Trophoblast cell (in vitro differentiated cells and primary cell): ENCODE measurements around the gene PKP1.

ENCODE experiments used
- DNase-seq, 2 donors: peaks; one replicate each; pipeline ENCODE4 v3.0.0-alpha.2; 2016
- H2AFZ ChIP-seq: 2 replicates; pipeline ENCODE4 v1.6.1; 2013; ENCODE audit warnings: low read length, moderate library complexity, mild to moderate bottlenecking; ENCODE audit not compliant: insufficient read depth, poor library complexity
- H2AK5ac ChIP-seq: 2 replicates; pipeline ENCODE4 v1.6.1; 2013; ENCODE audit warnings: mild to moderate bottlenecking, low read length
- H2BK120ac ChIP-seq: 2 replicates; pipeline ENCODE4 v1.6.1; 2013; ENCODE audit warnings: low read length, mild to moderate bottlenecking, moderate library complexity; ENCODE audit not compliant: insufficient read depth, poor library complexity
- H2BK12ac ChIP-seq: 2 replicates; pipeline ENCODE4 v1.6.1; 2013; ENCODE audit warnings: mild to moderate bottlenecking, low read length, moderate library complexity
- H2BK5ac ChIP-seq: 2 replicates; pipeline ENCODE4 v1.6.1; 2013; ENCODE audit warnings: low read length, low read depth, moderate library complexity, mild to moderate bottlenecking; ENCODE audit not compliant: poor library complexity
- H3K14ac ChIP-seq: 2 replicates; pipeline ENCODE4 v1.6.1; 2013; ENCODE audit warnings: mild to moderate bottlenecking, low read length
- H3K18ac ChIP-seq: 2 replicates; pipeline ENCODE4 v1.6.1; 2013; ENCODE audit warnings: mild to moderate bottlenecking, low read length
- H3K23ac ChIP-seq: 2 replicates; pipeline ENCODE4 v1.6.1; 2013; ENCODE audit warnings: low read length
- H3K27ac ChIP-seq: 2 replicates; pipeline ENCODE4 v1.5.1; 2013; ENCODE audit warnings: low read depth, mild to moderate bottlenecking, inconsistent platforms, low read length, moderate library complexity
- H3K27me3 ChIP-seq: 2 replicates; pipeline ENCODE4 v1.6.1; 2013; ENCODE audit warnings: inconsistent platforms, mild to moderate bottlenecking, low read length, moderate library complexity; ENCODE audit not compliant: insufficient read depth
- H3K36me3 ChIP-seq, 2 experiments: 1 replicate in 1 of 2; 2 replicates in 1 of 2; pipeline ENCODE4 v1.6.1; 2013; ENCODE audit warnings: low read length in 2 of 2, mild to moderate bottlenecking in 2 of 2, moderate library complexity in 1 of 2; ENCODE audit not compliant: insufficient read depth in 2 of 2, control insufficient read depth in 1 of 2
- H3K4ac ChIP-seq: 2 replicates; pipeline ENCODE4 v1.6.1; 2013; ENCODE audit warnings: low read depth, mild to moderate bottlenecking, low read length, moderate library complexity
- H3K4me1 ChIP-seq, 2 experiments: 1 replicate in 1 of 2; 2 replicates in 1 of 2; pipeline ENCODE4 v1.6.1; 2013; ENCODE audit warnings: low read length in 2 of 2, mild to moderate bottlenecking in 2 of 2, moderate library complexity in 1 of 2; ENCODE audit not compliant: insufficient read depth in 2 of 2, control insufficient read depth in 1 of 2
- H3K4me2 ChIP-seq: 2 replicates; pipeline ENCODE4 v1.6.1; 2013; ENCODE audit warnings: inconsistent platforms, mild to moderate bottlenecking, low read length, moderate library complexity
- H3K4me3 ChIP-seq: 2 replicates; pipeline ENCODE4 v1.5.1; 2013; ENCODE audit warnings: mild to moderate bottlenecking, low read depth, low read length, inconsistent platforms
- H3K79me1 ChIP-seq: one replicate; pipeline ENCODE4 v1.6.1; 2013; ENCODE audit warnings: low read length
- H3K79me2 ChIP-seq: 2 replicates; pipeline ENCODE4 v1.6.1; 2013; ENCODE audit warnings: low read length, mild to moderate bottlenecking; ENCODE audit not compliant: control insufficient read depth, insufficient read depth, poor library complexity
- H3K9ac ChIP-seq: 2 replicates; pipeline ENCODE4 v1.6.1; 2013; ENCODE audit warnings: mild to moderate bottlenecking, low read length
- H3K9me3 ChIP-seq: 2 replicates; pipeline ENCODE4 v1.6.1; 2013; ENCODE audit warnings: low read depth, mild to moderate bottlenecking, control low read depth, inconsistent platforms, low read length; ENCODE audit not compliant: insufficient read depth
- H4K12ac ChIP-seq: 2 replicates; pipeline ENCODE4 v1.6.1; 2013; ENCODE audit warnings: low read depth, mild to moderate bottlenecking, low read length, moderate library complexity
- H4K8ac ChIP-seq: 2 replicates; pipeline ENCODE4 v1.6.1; 2013; ENCODE audit warnings: low read depth, mild to moderate bottlenecking, low read length, moderate library complexity
- H4K91ac ChIP-seq: one replicate; pipeline ENCODE4 v1.6.1; 2013; ENCODE audit warnings: low read depth, mild to moderate bottlenecking, low read length, moderate library complexity
- WGBS: extraction: QIAGEN DNeasy Blood & Tissue Kit; methylation state at CpG from one replicate; pipeline ENCODE4 v1.1.7; 2013; ENCODE audit warnings: missing lambda C conversion rate; ENCODE audit not compliant: insufficient read length, insufficient coverage; ENCODE audit errors: extremely low coverage; 5-methylcytosine and 5-hydroxymethylcytosine counted together

PKP1 gene

DNA sequence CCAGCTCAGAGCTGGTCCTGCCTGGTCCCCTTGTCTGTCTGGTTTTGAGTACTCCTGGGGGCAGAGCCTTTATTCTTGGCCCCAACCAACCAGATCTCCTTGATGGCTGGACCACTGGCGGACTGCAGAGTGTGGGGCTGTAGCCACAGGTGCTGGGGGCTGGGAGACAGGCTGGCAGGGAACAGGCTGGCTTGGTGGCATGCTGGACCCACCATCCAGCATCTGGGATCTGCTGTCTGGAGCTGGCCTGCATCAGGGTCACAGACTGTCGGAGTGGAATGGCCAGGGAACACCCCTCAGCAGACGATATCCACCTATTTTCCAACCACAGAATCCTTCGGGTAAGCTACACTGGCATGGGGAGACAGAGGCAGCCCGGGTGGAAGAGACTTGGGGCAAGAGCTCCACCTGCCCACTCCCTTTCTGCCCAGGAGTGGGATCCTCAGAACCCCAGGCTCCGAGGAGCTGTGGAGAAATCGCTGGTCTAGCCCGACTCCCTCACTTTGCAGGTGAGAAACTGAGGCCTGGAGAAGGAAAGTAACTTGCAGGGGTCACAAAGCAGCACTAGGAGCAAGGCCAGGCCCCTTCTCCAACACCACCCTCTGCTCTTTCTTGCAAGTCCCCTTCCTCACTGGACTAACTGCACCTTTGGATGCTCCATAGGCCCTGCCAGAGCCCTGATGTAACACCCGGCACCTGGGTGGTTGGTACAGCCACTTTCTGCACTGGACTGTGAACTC is 53.6 kb downstream of the PKP1 start:
- Histone ChIP-seq H3K9me3 (no peaks in the 10 kb centered on the region), H3K23ac (no peak overlapping the region), H2BK12ac (no peak overlapping the region), H3K4me1 (no peaks in the 10 kb centered on the region), H2BK120ac (no peak overlapping the region), H3K4me2 (no peak overlapping the region), H3K4me3 (no peak overlapping the region), H3K79me2 (no peaks in the 10 kb centered on the region), H3K79me1 (no peaks in the 10 kb centered on the region), H2AFZ (no peak overlapping the region), H3K36me3 (no peaks in the 10 kb centered on the region), H4K8ac (no peak overlapping the region), H3K4ac (no peak overlapping the region), H4K91ac (no peak overlapping the region), H3K14ac (no peak overlapping the region), H3K9ac (no peak overlapping the region), H3K27ac (no peak overlapping the region), H3K18ac (no peak overlapping the region), H2AK5ac (no peak overlapping the region), H4K12ac (no peak overlapping the region), H3K27me3 (no peaks in the 10 kb centered on the region), H2BK5ac (no peak overlapping the region)
- no peak for DNase-seq
- WGBS: no CpG with 5 or more reads among the region's 9 CpGs

DNA sequence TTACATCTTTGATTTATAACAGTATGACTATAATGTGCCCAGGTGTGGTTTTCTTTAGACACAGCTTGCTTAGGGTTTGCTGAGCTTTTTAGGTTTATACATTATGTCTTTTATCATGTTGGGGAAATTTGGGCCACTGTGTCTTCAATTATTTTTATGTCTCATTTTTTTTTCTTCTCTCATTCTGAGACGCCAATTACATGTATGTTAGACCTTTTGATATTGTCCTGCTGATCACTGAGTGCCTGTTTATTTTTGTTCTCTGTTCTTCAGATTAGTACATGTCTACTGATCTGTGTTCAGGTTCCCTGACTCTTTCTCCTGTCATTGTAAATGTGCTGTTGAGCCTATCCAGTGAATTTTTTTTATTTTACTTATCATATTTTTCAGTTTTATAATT is 58.1 kb downstream of the PKP1 start:
- H2BK120ac ChIP-seq: no peak overlapping the region
- H4K8ac ChIP-seq: no peak overlapping the region
- no peak overlapping the region for H3K27ac ChIP-seq
- H3K4me2 ChIP-seq: no peak overlapping the region
- no peak overlapping the region for H2AFZ ChIP-seq
- DNase-seq: no peak
- no peak overlapping the region for H3K14ac ChIP-seq
- peaks cover 5% of the 10 kb centered on the region in 2 experiments for H3K4me1 ChIP-seq
- H3K27me3 ChIP-seq: no peaks in the 10 kb centered on the region
- H3K36me3 ChIP-seq: no peaks in the 10 kb centered on the region
- H2AK5ac ChIP-seq: no peak overlapping the region
- H4K91ac ChIP-seq: no peak overlapping the region
- no peak overlapping the region for H3K23ac ChIP-seq
- no peaks in the 10 kb centered on the region for H3K79me2 ChIP-seq
- no peak overlapping the region for H3K18ac ChIP-seq
- H3K4me3 ChIP-seq: no peak overlapping the region
- no peak overlapping the region for H2BK12ac ChIP-seq
- no peak overlapping the region for H3K4ac ChIP-seq
- H2BK5ac ChIP-seq: no peak overlapping the region
- H3K9me3 ChIP-seq: no peaks in the 10 kb centered on the region
- no peak overlapping the region for H3K9ac ChIP-seq
- H4K12ac ChIP-seq: no peak overlapping the region
- H3K79me1 ChIP-seq: no peaks in the 10 kb centered on the region
- WGBS: no CpG with 5 or more reads among the region's 1 CpG

DNA sequence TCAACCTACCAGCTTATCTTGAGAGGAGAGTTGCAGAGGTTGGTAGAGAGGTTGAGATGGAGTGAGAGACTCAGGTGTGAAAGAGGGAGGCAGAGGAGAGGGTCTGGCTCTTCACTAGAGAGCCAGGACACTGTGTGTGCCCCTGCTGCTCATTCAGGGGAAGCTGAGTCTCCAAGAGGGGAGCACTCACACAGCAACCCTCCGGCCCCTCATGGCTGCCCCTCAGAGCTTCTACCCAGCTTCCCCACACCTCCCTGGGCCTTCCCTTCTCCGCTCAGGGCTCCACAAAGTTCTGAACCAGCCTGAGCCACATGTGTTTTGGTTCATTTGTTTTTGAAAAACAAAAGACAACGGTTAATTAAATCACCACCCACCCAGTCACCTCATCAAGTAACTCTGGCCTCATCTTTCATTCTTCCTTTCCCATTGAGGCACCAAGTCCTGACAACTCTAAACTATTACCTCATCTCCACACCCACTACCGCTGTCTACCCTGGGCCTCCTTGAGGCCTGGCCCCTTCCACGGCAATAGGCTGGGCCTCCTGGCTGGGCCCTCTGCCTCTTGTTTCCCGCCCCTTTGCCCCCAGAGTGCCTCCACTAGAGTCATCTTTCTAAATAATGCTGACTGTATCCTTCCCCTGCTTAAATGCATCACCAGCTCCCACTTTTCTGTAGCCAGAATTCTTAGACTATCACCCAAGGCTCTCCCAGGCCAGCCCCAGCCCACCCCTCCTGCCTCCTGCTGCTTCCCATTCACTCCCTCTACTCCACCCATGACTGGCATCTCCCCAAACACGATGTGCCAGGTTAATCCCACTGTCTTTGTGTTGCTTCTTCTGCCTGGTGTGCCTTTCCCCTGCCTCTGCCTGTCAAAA is 61.1 kb downstream of the PKP1 start:
- no peak overlapping the region for H3K14ac ChIP-seq

DNA sequence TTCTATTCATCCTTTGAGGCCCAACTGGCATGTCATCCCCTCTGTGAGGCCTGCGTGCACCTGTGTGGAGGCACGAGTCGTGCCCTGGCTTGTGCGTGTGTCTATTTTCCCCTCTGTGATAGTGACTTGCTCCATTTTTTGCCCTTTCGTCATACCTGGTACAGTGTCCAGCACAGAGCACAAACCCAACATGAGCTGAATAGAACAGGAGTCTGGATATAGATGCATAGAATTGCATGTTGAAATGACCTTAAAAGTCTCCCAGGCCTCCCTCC is 61.7 kb downstream of the PKP1 start:
- Histone ChIP-seq H3K4me1 (peaks cover 9 to 18% of the 10 kb centered on the region in 2 experiments), H2BK120ac (no peak overlapping the region), H2BK5ac (no peak overlapping the region), H2BK12ac (no peak overlapping the region), H3K9me3 (no peaks in the 10 kb centered on the region), H2AK5ac (no peak overlapping the region), H4K8ac (no peak overlapping the region), H3K4me3 (no peak overlapping the region), H3K27ac (no peak overlapping the region), H3K9ac (no peak overlapping the region), H3K14ac (no peak overlapping the region), H3K4me2 (no peak overlapping the region), H4K12ac (no peak overlapping the region), H3K4ac (no peak overlapping the region), H3K36me3 (no peaks in the 10 kb centered on the region), H3K79me1 (no peaks in the 10 kb centered on the region), H3K27me3 (no peaks in the 10 kb centered on the region), H3K79me2 (no peaks in the 10 kb centered on the region), H3K18ac (no peak overlapping the region), H4K91ac (no peak overlapping the region), H2AFZ (no peak overlapping the region), H3K23ac (no peak overlapping the region)
- no CpG with 5 or more reads among the region's 5 CpGs for WGBS
- no peak for DNase-seq

More for the DNA sequence above, 61.1 kb downstream of the PKP1 start:
- no peak overlapping the region for H2BK5ac ChIP-seq
- H3K4me3 ChIP-seq: no peak overlapping the region
- no peak overlapping the region for H3K18ac ChIP-seq
- no peak overlapping the region for H4K91ac ChIP-seq
- H3K4me2 ChIP-seq: no peak overlapping the region
- H2BK12ac ChIP-seq: no peak overlapping the region
- H2AK5ac ChIP-seq: no peak overlapping the region
- no peak overlapping the region for H3K27ac ChIP-seq
- H2AFZ ChIP-seq: no peak overlapping the region
- H3K79me1 ChIP-seq: no peaks in the 10 kb centered on the region
- no peaks in the 10 kb centered on the region for H3K9me3 ChIP-seq
- no peak overlapping the region for H4K8ac ChIP-seq
- no peak overlapping the region for H4K12ac ChIP-seq
- no peaks in the 10 kb centered on the region for H3K27me3 ChIP-seq
- no peak overlapping the region for H3K4ac ChIP-seq
- WGBS: no CpG with 5 or more reads among the region's 7 CpGs
- DNase-seq: no peak
- no peak overlapping the region for H3K9ac ChIP-seq
- H3K79me2 ChIP-seq: no peaks in the 10 kb centered on the region
- H3K36me3 ChIP-seq: no peaks in the 10 kb centered on the region
- no peak overlapping the region for H2BK120ac ChIP-seq
- peaks cover 9 to 18% of the 10 kb centered on the region in 2 experiments for H3K4me1 ChIP-seq
- no peak overlapping the region for H3K23ac ChIP-seq
